Measurements from ENCODE around the gene PTPRE. TPM values are rescaled to one million over a fixed set of nuclear protein-coding genes. Genes with fewer than 3 reads are reported as not detected.
A peak's percentile ranks its signal among the peaks of the same experiment; 100 is the strongest.

The PTPRE gene
- total RNA-seq, 4 donors from 2014 or later, result 28.1 to 89.7 (median 54.2) TPM

GRCh38 chr10:128121750-128122412 is 215.0 kb downstream of the PTPRE start:
- TF ChIP-seq CTCF (IDR thresholded peaks at IDR 0.05), result no peak
- no peak for DNase-seq (ENCODE audit: low spot score)
- ATAC-seq (ENCODE audit: low FRiP score), result no peak

- no peak for TF ChIP-seq CTCF (IDR thresholded peaks at IDR 0.05)
- no peak for ATAC-seq (ENCODE audit: low FRiP score)
- no peak for DNase-seq (ENCODE audit: low spot score)
Measured at GRCh38 chr10:128122931-128123330, 216.0 kb downstream of the PTPRE start.

GRCh38 chr10:128123846-128124245 is 216.9 kb downstream of the PTPRE start:
- DNase-seq (ENCODE audit: low spot score), result no peak
- no peak for TF ChIP-seq CTCF (IDR thresholded peaks at IDR 0.05)
- ATAC-seq (ENCODE audit: low FRiP score), result no peak

GRCh38 chr10:128124813-128125403 is 218.0 kb downstream of the PTPRE start:
- ATAC-seq (ENCODE audit: low FRiP score), result no peak
- DNase-seq (ENCODE audit: low spot score), result no peak
- TF ChIP-seq CTCF (IDR thresholded peaks at IDR 0.05), result no peak

GRCh38 chr10:128125416-128125943 is 218.6 kb downstream of the PTPRE start:
- no peak for ATAC-seq (ENCODE audit: low FRiP score)

GRCh38 chr10:128125944-128126764 is 219.3 kb downstream of the PTPRE start, which contains the start of gene MKI67:
TSS of gene MKI67 (minus strand) at chr10:128126423. CDS start at chr10:128125667, 756 bp downstream.
- DNase-seq (ENCODE audit: low spot score) (peak; percentile 48), ATAC-seq (ENCODE audit: low FRiP score) (peak; percentile 93)
- no peak for TF ChIP-seq CTCF (IDR thresholded peaks at IDR 0.05)

More at GRCh38 chr10:128125416-128125943, 218.6 kb downstream of the PTPRE start:
- no peak for DNase-seq (ENCODE audit: low spot score)
- TF ChIP-seq CTCF (IDR thresholded peaks at IDR 0.05), result no peak

Data from omental fat pad (tissue), 4 donors.